Nephron progenitor cell (in vitro differentiated cells): Measurements from ENCODE around the gene PRUNE1.

Experiments used
- DNase-seq: peaks from one replicate; pipeline ENCODE4 v3.0.0; 2021
- H3K27ac Mint-ChIP-seq: 2 replicates; pipeline ENCODE4 v1.8.0; 2021; ENCODE audit warnings: mild to moderate bottlenecking, moderate library complexity, mixed read lengths
- H3K27me3 Mint-ChIP-seq: 2 replicates; pipeline ENCODE4 v1.8.0; 2021; ENCODE audit warnings: mild to moderate bottlenecking, low read depth, mixed read lengths; ENCODE audit not compliant: poor library complexity
- H3K36me3 Mint-ChIP-seq: 2 replicates; pipeline ENCODE4 v1.8.0; 2021; ENCODE audit warnings: low read depth, mixed read lengths
- H3K4me1 Mint-ChIP-seq: 2 replicates; pipeline ENCODE4 v1.8.0; 2021; ENCODE audit warnings: mixed read lengths
- H3K4me3 Mint-ChIP-seq: 2 replicates; pipeline ENCODE4 v1.8.0; 2021; ENCODE audit warnings: mild to moderate bottlenecking, moderate library complexity, mixed read lengths
- H3K9me3 Mint-ChIP-seq: 2 replicates; pipeline ENCODE4 v1.8.0; 2021; ENCODE audit warnings: mild to moderate bottlenecking, moderate library complexity, mixed read lengths
- TF ChIP-seq, protein P1 (sequence below): fragments of 200-600 bp; sonication (generic); IDR thresholded peaks from 2 replicates; pipeline ENCODE4 v1.5.0; 2021; ENCODE audit warnings: antibody characterized with exemption

PRUNE1 gene

DNA sequence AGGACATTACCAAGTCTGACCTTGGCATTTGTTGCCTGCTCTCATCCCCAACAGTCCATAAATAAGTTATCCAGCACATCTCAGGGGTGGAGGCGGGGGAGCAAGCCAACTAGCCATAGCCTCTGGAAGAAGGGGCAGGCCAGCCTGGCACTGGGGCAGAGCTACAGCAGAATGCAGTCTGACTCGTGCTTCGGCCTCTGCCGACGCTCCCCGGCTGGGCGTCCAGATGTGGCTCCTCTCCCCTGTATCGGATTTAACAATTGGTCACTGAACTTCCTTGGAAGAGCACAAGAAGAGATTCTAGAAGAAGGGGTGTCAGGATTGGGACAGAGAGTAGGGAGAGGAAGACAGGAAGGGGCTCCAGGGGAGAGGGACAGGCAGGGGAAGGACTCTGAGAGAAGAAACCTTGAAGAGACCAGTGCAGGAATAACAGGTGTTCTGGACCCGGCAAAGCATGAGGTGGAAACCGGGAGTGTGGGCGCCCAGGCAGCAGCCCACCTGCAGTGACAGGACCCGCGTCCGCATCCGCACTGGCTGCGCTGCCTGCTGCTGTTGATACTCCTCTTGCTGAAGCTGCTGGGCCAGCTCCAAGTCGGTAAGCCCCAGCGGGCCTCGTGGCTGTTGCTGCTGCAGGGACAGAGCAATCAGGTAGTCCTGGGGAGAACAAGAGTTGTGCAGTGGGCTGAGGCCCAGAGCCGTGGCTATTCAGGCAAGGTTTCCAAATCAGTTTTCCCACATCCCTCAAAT, 10.9 kb upstream of the PRUNE1 start:
- Mint-ChIP-seq H3K36me3 (peaks cover 21% of the 10 kb centered on the region), H3K4me1 (peaks cover 19% of the 10 kb centered on the region), H3K27me3 (peaks cover 8% of the 10 kb centered on the region), H3K9me3 (no peaks in the 10 kb centered on the region), H3K27ac (peak overlapping the region; percentile 76), H3K4me3 (no peak overlapping the region)
- TF ChIP-seq, protein P1, sequence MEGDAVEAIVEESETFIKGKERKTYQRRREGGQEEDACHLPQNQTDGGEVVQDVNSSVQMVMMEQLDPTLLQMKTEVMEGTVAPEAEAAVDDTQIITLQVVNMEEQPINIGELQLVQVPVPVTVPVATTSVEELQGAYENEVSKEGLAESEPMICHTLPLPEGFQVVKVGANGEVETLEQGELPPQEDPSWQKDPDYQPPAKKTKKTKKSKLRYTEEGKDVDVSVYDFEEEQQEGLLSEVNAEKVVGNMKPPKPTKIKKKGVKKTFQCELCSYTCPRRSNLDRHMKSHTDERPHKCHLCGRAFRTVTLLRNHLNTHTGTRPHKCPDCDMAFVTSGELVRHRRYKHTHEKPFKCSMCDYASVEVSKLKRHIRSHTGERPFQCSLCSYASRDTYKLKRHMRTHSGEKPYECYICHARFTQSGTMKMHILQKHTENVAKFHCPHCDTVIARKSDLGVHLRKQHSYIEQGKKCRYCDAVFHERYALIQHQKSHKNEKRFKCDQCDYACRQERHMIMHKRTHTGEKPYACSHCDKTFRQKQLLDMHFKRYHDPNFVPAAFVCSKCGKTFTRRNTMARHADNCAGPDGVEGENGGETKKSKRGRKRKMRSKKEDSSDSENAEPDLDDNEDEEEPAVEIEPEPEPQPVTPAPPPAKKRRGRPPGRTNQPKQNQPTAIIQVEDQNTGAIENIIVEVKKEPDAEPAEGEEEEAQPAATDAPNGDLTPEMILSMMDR, result no peak
- no peak for DNase-seq

DNA sequence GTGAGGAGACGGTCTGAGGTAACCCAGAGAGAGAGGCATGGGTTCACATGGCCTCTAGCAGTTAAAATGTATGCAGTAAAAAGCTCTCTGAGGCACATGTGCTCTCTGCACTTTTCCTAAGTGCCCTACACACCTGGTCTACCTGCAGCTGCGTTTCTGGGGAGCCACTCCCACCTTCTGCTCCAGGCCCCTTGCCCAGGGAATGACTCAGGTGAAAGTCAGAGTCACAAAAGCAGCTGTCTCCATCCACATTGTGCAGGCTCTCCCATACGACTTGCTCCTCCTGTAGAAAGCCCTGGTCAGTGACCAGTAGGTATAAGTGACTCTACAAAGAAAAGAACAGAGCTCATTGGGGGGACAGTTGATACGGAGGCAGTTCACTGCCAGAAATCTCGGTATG, 10.3 kb upstream of the PRUNE1 start:
- Mint-ChIP-seq H3K4me3 (no peak overlapping the region), H3K4me1 (peaks cover 26% of the 10 kb centered on the region), H3K36me3 (peaks cover 21% of the 10 kb centered on the region), H3K9me3 (no peaks in the 10 kb centered on the region), H3K27me3 (peaks cover 8% of the 10 kb centered on the region), H3K27ac (no peak overlapping the region)
- TF ChIP-seq, protein P1, result no peak
- no peak for DNase-seq

- no peak overlapping the region for H3K27ac Mint-ChIP-seq
- peaks cover 8% of the 10 kb centered on the region for H3K27me3 Mint-ChIP-seq
- TF ChIP-seq, protein P1, result no peak
- H3K4me3 Mint-ChIP-seq, result no peak overlapping the region
- peaks cover 31% of the 10 kb centered on the region for H3K4me1 Mint-ChIP-seq
- no peak for DNase-seq
- peaks cover 21% of the 10 kb centered on the region for H3K36me3 Mint-ChIP-seq
- H3K9me3 Mint-ChIP-seq, result no peaks in the 10 kb centered on the region
Measured at GRCh38 chr1:150999051-150999674, 9.1 kb upstream of the PRUNE1 start.

DNA sequence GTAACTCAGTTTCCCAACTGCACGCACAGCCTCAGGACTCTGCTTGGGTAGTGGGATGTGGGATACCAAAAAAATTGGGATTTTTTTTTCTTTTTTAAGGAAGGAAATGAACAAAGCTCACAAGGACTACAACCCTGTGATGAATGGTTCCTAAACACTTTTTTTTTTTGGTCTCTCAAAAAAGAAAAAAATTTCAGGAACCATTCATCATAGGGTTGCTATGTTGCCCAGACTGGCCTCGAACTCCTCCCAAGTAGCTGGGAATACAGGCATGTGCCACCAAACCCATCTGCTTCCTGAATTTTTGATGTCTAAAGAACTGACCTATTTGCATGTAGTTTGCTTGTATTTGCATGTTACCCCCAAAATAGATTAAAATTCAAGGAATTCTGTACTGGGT, 8.3 kb upstream of the PRUNE1 start:
- no peak for DNase-seq
- no peak overlapping the region for H3K4me3 Mint-ChIP-seq
- peaks cover 21% of the 10 kb centered on the region for H3K36me3 Mint-ChIP-seq
- no peaks in the 10 kb centered on the region for H3K9me3 Mint-ChIP-seq
- TF ChIP-seq, protein P1, result no peak
- peaks cover 36% of the 10 kb centered on the region for H3K4me1 Mint-ChIP-seq
- H3K27me3 Mint-ChIP-seq, result peaks cover 8% of the 10 kb centered on the region
- no peak overlapping the region for H3K27ac Mint-ChIP-seq

- Mint-ChIP-seq H3K4me3 (no peak overlapping the region), H3K9me3 (no peaks in the 10 kb centered on the region), H3K27me3 (peaks cover 8% of the 10 kb centered on the region), H3K36me3 (peaks cover 21% of the 10 kb centered on the region), H3K27ac (no peak overlapping the region), H3K4me1 (peaks cover 36% of the 10 kb centered on the region)
- no peak for DNase-seq
- TF ChIP-seq, protein P1, result no peak
Measured at GRCh38 chr1:151000408-151000807, 7.8 kb upstream of the PRUNE1 start.

- TF ChIP-seq, protein P1, result no peak
- Mint-ChIP-seq H3K4me3 (no peak overlapping the region), H3K4me1 (peaks cover 43% of the 10 kb centered on the region), H3K36me3 (peaks cover 21% of the 10 kb centered on the region), H3K27me3 (peaks cover 2% of the 10 kb centered on the region), H3K9me3 (no peaks in the 10 kb centered on the region), H3K27ac (no peak overlapping the region)
- no peak for DNase-seq
Measured at GRCh38 chr1:151001602-151002001, 6.6 kb upstream of the PRUNE1 start.
